Esophagus muscularis mucosa (tissue), 4 donors: ENCODE measurements around the gene SDK1. TPM values are rescaled to one million over a fixed set of nuclear protein-coding genes. Genes with fewer than 3 reads are reported as not detected.

Experiments
- DNase-seq: peaks from one replicate; pipeline ENCODE4 v3.0.0-alpha.2; 2017; ENCODE audit errors: extremely low spot score
- H3K27ac ChIP-seq, 4 donors: fragments of 200-600 bp; sonication (generic); replicated peaks in 1 of 4; 1 replicate in 3 of 4; 2 replicates in 1 of 4; pipeline ENCODE4 v1.5.1; 2016 to 2019; ENCODE audit warnings: mild to moderate bottlenecking in 1 of 4
- H3K27me3 ChIP-seq, 4 donors: fragments of 200-600 bp; sonication (generic); one replicate each; pipeline versions ENCODE4 v1.5.1 to v1.6.0; 2016 to 2019
- H3K36me3 ChIP-seq, 4 donors: fragments of 200-600 bp; sonication (generic); one replicate each; pipeline ENCODE4 v1.5.1; 2016 to 2019
- H3K4me1 ChIP-seq, 4 donors: fragments of 200-600 bp; sonication (generic); one replicate each; pipeline ENCODE4 v1.5.1; 2016 to 2019
- H3K4me3 ChIP-seq, 4 donors: fragments of 200-600 bp; sonication (generic); 1 replicate in 2 of 4; 2 replicates in 2 of 4; pipeline ENCODE4 v1.5.1; 2016 to 2019; ENCODE audit warnings: mild to moderate bottlenecking in 4 of 4, moderate library complexity in 1 of 4
- H3K9me3 ChIP-seq, 4 donors: fragments of 200-600 bp; sonication (generic); 1 replicate in 3 of 4; 2 replicates in 1 of 4; pipeline ENCODE4 v1.5.1; 2016 to 2019
- EP300 ChIP-seq: sonication (generic); formaldehyde crosslinking; IDR thresholded peaks from one replicate; pipeline ENCODE4 v1.6.1; 2017; ENCODE audit warnings: antibody characterized with exemption
- POLR2A ChIP-seq: fragments of 450-650 bp; IDR thresholded peaks from one replicate; pipeline ENCODE4 v1.6.1; 2017; ENCODE audit warnings: antibody characterized with exemption, moderate library complexity, mild to moderate bottlenecking, low read depth
- POLR2AphosphoS5 ChIP-seq, 2 donors: sonication (generic); formaldehyde crosslinking; IDR thresholded peaks; one replicate each; pipeline ENCODE4 v1.6.1; 2017; ENCODE audit warnings: antibody characterized with exemption in 2 of 2
- WGBS: methylation state at CpG from one replicate; pipeline ENCODE4 v1.1.5; 2018; 5-methylcytosine and 5-hydroxymethylcytosine counted together
- intact Hi-C: fragments of 100-400 bp; cut with DNase I; formaldehyde crosslinking; loops from one replicate; pipeline ENCODE4 v1.15.1; 2023
- total RNA-seq, 4 donors: library from RNA; depleted of rRNA; stranded (reverse); fragments of >200 nt; gene quantifications; one replicate each; pipeline versions ENCODE4 v1.1.0 to v1.2.1, GENCODE V29; 2016
- TF ChIP-seq, protein P1 (sequence below), 3 experiments: fragments of 200-600 bp in 2 of 3; fragments of 450-650 bp in 1 of 3; sonication (generic) in 2 of 3; IDR thresholded peaks; one replicate each; pipeline ENCODE4 v1.5.1; 2017 to 2019; ENCODE audit warnings: antibody characterized with exemption in 3 of 3, mild to moderate bottlenecking in 2 of 3, moderate library complexity in 1 of 3

The SDK1 gene
- total RNA-seq, 4 donors from 2014 or later = 7.8 to 18.6 (median 12.0) TPM

DNA sequence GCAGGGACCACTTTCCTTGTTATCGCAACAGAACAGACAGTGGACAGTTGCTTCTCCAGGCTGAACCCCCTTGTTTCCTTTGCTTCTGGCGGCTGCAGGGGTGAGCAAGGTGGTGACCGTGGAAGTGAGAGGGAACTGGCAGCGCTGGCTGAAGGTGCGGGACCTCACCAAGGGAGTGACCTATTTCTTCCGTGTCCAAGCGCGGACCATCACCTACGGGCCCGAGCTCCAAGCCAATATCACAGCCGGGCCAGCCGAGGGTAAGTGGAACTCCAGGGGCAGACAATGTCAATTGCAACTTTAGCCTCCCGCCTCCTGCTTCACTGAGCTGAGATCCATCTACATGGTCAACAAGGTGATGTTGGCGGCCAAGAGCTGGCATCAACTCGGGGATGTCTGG, 919.0 kb downstream of the SDK1 start:
- intact Hi-C loops = no loop called here
- no peaks in the 10 kb centered on the region for H3K9me3 ChIP-seq
- TF ChIP-seq POLR2AphosphoS5 (IDR thresholded peaks at IDR 0.05) (no peak), EP300 (no peak), POLR2A (no peak)
- TF ChIP-seq, protein P1, sequence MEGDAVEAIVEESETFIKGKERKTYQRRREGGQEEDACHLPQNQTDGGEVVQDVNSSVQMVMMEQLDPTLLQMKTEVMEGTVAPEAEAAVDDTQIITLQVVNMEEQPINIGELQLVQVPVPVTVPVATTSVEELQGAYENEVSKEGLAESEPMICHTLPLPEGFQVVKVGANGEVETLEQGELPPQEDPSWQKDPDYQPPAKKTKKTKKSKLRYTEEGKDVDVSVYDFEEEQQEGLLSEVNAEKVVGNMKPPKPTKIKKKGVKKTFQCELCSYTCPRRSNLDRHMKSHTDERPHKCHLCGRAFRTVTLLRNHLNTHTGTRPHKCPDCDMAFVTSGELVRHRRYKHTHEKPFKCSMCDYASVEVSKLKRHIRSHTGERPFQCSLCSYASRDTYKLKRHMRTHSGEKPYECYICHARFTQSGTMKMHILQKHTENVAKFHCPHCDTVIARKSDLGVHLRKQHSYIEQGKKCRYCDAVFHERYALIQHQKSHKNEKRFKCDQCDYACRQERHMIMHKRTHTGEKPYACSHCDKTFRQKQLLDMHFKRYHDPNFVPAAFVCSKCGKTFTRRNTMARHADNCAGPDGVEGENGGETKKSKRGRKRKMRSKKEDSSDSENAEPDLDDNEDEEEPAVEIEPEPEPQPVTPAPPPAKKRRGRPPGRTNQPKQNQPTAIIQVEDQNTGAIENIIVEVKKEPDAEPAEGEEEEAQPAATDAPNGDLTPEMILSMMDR (IDR thresholded peaks at IDR 0.05) = no peak
- WGBS = 96% methylated on average over 15 of the region's 15 CpGs
- H3K36me3 ChIP-seq = no peaks in the 10 kb centered on the region
- H3K4me1 ChIP-seq = no peaks in the 10 kb centered on the region
- no peaks in the 10 kb centered on the region for H3K27me3 ChIP-seq
- no peak overlapping the region for H3K4me3 ChIP-seq
- no peak overlapping the region for H3K27ac ChIP-seq
- no peak for DNase-seq

DNA sequence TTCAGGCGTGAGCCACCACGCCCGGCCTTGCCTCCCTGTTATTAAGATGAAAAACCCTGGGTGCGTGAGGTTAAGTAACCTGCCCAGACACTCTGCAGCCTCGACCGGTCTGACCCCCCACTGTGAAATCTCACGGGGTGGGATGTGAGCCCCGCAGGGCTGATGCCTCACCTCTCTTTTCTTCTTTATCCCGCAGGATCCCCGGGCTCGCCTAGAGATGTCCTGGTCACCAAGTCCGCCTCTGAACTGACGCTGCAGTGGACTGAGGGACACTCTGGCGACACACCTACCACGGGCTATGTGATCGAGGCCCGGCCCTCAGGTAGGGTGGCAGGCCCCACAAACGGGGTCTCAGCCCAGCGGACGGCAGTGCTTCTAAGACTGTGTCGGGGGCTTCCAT, 920.0 kb downstream of the SDK1 start:
- no peak for DNase-seq
- Histone ChIP-seq H3K4me3 (no peak overlapping the region), H3K27me3 (no peaks in the 10 kb centered on the region), H3K36me3 (no peaks in the 10 kb centered on the region), H3K27ac (no peak overlapping the region), H3K4me1 (no peaks in the 10 kb centered on the region), H3K9me3 (no peaks in the 10 kb centered on the region)
- TF ChIP-seq EP300 = no peak
- TF ChIP-seq, protein P1 (IDR thresholded peaks at IDR 0.05) = no peak
- TF ChIP-seq POLR2A = no peak
- TF ChIP-seq POLR2AphosphoS5 (IDR thresholded peaks at IDR 0.05) = no peak
- intact Hi-C loops = no loop called here
- WGBS = 94% methylated on average over 15 of the region's 21 CpGs

DNA sequence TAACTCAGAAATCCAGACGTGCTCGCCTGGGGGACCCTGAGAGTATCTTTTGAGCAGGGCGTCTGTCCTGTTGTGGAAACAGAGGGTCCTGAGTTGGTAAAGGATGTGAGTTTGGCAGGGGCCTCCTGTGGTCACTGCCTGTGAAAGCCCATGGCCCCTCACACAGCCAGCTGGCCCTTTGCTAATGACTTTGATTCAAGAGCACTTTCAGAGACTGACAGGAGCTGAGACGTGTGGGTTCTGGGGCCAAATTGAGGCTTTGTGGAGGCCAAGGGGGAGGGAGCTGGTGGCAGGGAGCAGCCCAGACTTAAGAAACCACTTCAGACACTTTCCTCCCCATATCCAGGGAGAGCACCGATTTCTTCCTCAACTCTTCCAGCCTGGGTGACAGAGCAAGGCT, 921.6 kb downstream of the SDK1 start:
- Histone ChIP-seq H3K4me3 (no peak overlapping the region), H3K27me3 (no peaks in the 10 kb centered on the region), H3K4me1 (no peaks in the 10 kb centered on the region), H3K27ac (no peak overlapping the region), H3K36me3 (no peaks in the 10 kb centered on the region), H3K9me3 (no peaks in the 10 kb centered on the region)
- no peak for DNase-seq
- intact Hi-C loops = no loop called here
- TF ChIP-seq, protein P1 (IDR thresholded peaks at IDR 0.05) = no peak
- TF ChIP-seq EP300 (no peak), POLR2AphosphoS5 (IDR thresholded peaks at IDR 0.05) (no peak), POLR2A (no peak)
- 88% methylated on average over 5 of the region's 5 CpGs for WGBS

DNA sequence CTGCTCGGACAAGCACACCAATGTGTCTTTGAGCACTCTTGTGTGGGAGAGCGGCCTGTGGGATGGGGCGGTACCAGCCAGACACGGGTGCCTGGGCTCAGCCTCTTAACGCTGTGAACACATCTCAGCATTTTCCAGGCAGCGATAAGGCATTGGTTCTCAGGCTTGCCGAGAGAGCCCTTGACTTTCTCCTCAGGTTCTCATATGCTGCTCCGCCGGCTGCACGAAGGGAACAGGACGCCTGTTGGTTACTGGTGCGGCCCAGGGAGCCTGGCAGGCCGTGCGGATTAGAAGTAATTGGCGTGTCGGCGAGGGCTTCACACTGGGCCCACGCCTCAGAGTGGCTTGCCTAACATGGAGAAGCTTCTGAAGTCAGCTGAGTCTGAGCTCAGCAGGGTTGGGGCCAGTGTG, 924.3 kb downstream of the SDK1 start:
- DNase-seq = no peak
- Histone ChIP-seq H3K27ac (no peak overlapping the region), H3K4me1 (no peaks in the 10 kb centered on the region), H3K9me3 (no peaks in the 10 kb centered on the region), H3K36me3 (no peaks in the 10 kb centered on the region), H3K4me3 (no peak overlapping the region), H3K27me3 (no peaks in the 10 kb centered on the region)
- intact Hi-C loops = no loop called here
- TF ChIP-seq EP300 (no peak), POLR2AphosphoS5 (IDR thresholded peaks at IDR 0.05) (no peak), POLR2A (no peak)
- TF ChIP-seq, protein P1 (IDR thresholded peaks at IDR 0.05) = no peak
- 96% methylated on average over 18 of the region's 18 CpGs for WGBS

DNA sequence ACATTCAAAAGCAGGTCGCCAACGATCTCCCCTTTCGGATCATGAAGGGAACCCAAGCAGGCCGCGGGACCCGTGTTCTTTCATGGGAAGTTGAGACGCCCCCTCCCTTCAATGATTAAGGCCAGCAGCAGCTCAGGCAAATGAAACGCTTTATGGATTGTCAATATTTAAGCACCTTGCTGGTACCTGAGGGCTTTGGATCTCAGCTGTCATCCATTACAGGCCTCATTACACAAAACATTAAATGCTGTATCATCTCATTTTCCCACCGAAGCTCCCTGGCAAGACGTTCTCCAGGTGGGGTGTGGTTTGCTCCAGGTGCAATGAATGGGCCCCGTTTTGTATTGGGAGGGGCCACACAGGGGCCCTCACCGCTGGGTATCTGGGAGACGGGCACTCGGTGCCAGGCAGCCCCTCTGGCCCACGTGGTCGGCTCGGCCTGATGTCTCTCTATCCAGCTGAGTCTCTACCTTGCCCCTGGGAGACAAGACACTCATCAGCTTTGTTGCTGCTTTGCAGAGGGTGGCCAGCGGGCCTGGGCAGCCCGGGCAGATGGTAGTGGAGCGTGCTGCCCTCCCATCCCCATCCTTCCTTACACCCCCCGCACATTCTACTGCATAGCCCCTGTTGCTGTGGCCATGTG, 925.0 kb downstream of the SDK1 start:
- Histone ChIP-seq H3K4me3 (no peak overlapping the region), H3K9me3 (no peaks in the 10 kb centered on the region), H3K27ac (no peak overlapping the region), H3K36me3 (no peaks in the 10 kb centered on the region), H3K27me3 (no peaks in the 10 kb centered on the region), H3K4me1 (no peaks in the 10 kb centered on the region)
- DNase-seq = no peak
- WGBS = 92% methylated on average over 14 of the region's 21 CpGs
- intact Hi-C loops = no loop called here
- no peak for TF ChIP-seq POLR2A
- TF ChIP-seq EP300 = no peak
- TF ChIP-seq, protein P1 (IDR thresholded peaks at IDR 0.05) = no peak
- no peak for TF ChIP-seq POLR2AphosphoS5 (IDR thresholded peaks at IDR 0.05)
